SK-N-SH treated with all-trans-retinoic acid at 6 μM for 48 hours (cell line): Measurements from ENCODE around the gene HSD11B1L.
"Not testable (repeated sequence)": the region's sequence is repeated elsewhere in the genome, so short reads cannot be mapped to it uniquely, and the experiment has no call there.

Experiments used
- ATAC-seq: fragments of 200-7000 bp; cut with Tn5 transposase; 3 replicates; pipeline ENCODE4 v1.9.1; 2020; ENCODE audit warnings: mild to moderate bottlenecking, moderate library complexity
- BACH2 ChIP-seq: fragments of 250-450 bp; sonication (Bioruptor Pico); IDR thresholded peaks from 2 replicates; pipeline ENCODE4 v1.9.0; 2021; ENCODE audit warnings: mild to moderate bottlenecking, borderline replicate concordance
- CREB5 ChIP-seq: fragments of 250-450 bp; sonication (Bioruptor Pico); IDR thresholded peaks from 2 replicates; pipeline ENCODE4 v1.5.1; 2020; ENCODE audit warnings: low read depth, mild to moderate bottlenecking, moderate library complexity
- ESRRG ChIP-seq: fragments of 250-450 bp; sonication (Bioruptor Pico); IDR thresholded peaks from 2 replicates; pipeline ENCODE4 v1.6.1; 2021; ENCODE audit warnings: mild to moderate bottlenecking
- GLIS3 ChIP-seq: fragments of 250-450 bp; sonication (Bioruptor Pico); IDR thresholded peaks from 2 replicates; pipeline ENCODE4 v1.5.0; 2020; ENCODE audit warnings: mild to moderate bottlenecking, moderate library complexity
- ISL1 ChIP-seq: fragments of 250-450 bp; sonication (Bioruptor Pico); IDR thresholded peaks from 2 replicates; pipeline ENCODE4 v2.1.2; 2022; ENCODE audit warnings: mild to moderate bottlenecking, moderate library complexity
- OSR1 ChIP-seq: fragments of 250-450 bp; sonication (Bioruptor Pico); IDR thresholded peaks from 2 replicates; pipeline ENCODE4 v1.8.0; 2022; ENCODE audit warnings: moderate library complexity, mild to moderate bottlenecking, inconsistent platforms
- PPARA ChIP-seq: fragments of 250-450 bp; sonication (Bioruptor Pico); IDR thresholded peaks from 2 replicates; pipeline ENCODE4 v1.5.0; 2020; ENCODE audit warnings: mild to moderate bottlenecking, borderline replicate concordance
- RARB ChIP-seq: fragments of 250-450 bp; sonication (Bioruptor Pico); IDR thresholded peaks from 2 replicates; pipeline ENCODE4 v1.8.0; 2021; ENCODE audit warnings: mild to moderate bottlenecking, moderate library complexity
- SNAI2 ChIP-seq: fragments of 250-450 bp; sonication (Bioruptor Pico); IDR thresholded peaks from 2 replicates; pipeline ENCODE4 v1.5.0; 2020; ENCODE audit warnings: mild to moderate bottlenecking, moderate library complexity
- TOX ChIP-seq: fragments of 250-450 bp; sonication (Bioruptor Pico); IDR thresholded peaks from 2 replicates; pipeline ENCODE4 v1.8.0; 2021; ENCODE audit warnings: mild to moderate bottlenecking, moderate library complexity, borderline replicate concordance
- TSHZ2 ChIP-seq: fragments of 250-450 bp; sonication (Bioruptor Pico); IDR thresholded peaks from 2 replicates; pipeline ENCODE4 v1.5.0; 2020; ENCODE audit warnings: mild to moderate bottlenecking, moderate library complexity
- ZC3H10 ChIP-seq: fragments of 250-450 bp; sonication (Bioruptor Pico); IDR thresholded peaks from 2 replicates; pipeline ENCODE4 v1.5.1; 2021; ENCODE audit warnings: mild to moderate bottlenecking, moderate library complexity
- ZFP3 ChIP-seq: fragments of 250-450 bp; sonication (Bioruptor Pico); IDR thresholded peaks from 2 replicates; pipeline ENCODE4 v1.5.0; 2020; ENCODE audit warnings: mild to moderate bottlenecking, moderate library complexity
- ZNF70 ChIP-seq: fragments of 450-650 bp; formaldehyde crosslinking; IDR thresholded peaks from 2 replicates; pipeline ENCODE4 v1.5.0; 2020; ENCODE audit warnings: mild to moderate bottlenecking, moderate library complexity
- ZNF8 ChIP-seq: fragments of 450-650 bp; formaldehyde crosslinking; IDR thresholded peaks from 2 replicates; pipeline ENCODE4 v1.5.0; 2020; ENCODE audit warnings: mild to moderate bottlenecking, moderate library complexity
- TF ChIP-seq, protein P1 (sequence below): fragments of 250-450 bp; sonication (Bioruptor Pico); IDR thresholded peaks from 2 replicates; pipeline ENCODE4 v1.8.0; 2020; ENCODE audit warnings: mild to moderate bottlenecking, moderate library complexity, borderline replicate concordance
- TF ChIP-seq, protein P2 (sequence below): fragments of 250-450 bp; sonication (Bioruptor Pico); IDR thresholded peaks from 2 replicates; pipeline ENCODE4 v1.8.0; 2021; ENCODE audit warnings: low read depth, mild to moderate bottlenecking, moderate library complexity, borderline replicate concordance
- TF ChIP-seq, protein P3 (sequence below): fragments of 250-450 bp; sonication (Bioruptor Pico); IDR thresholded peaks from 2 replicates; pipeline ENCODE4 v1.5.1; 2021; ENCODE audit warnings: mild to moderate bottlenecking, moderate library complexity

Gene HSD11B1L

GRCh38 chr19:5697890-5698634 is 17.2 kb downstream of the HSD11B1L start:
- peak; percentile 7 for ATAC-seq
- TF ChIP-seq ZNF70 (CRISPR knock-in tag) (no peak), SNAI2 (CRISPR knock-in tag) (no peak)
- TF ChIP-seq, protein P1, sequence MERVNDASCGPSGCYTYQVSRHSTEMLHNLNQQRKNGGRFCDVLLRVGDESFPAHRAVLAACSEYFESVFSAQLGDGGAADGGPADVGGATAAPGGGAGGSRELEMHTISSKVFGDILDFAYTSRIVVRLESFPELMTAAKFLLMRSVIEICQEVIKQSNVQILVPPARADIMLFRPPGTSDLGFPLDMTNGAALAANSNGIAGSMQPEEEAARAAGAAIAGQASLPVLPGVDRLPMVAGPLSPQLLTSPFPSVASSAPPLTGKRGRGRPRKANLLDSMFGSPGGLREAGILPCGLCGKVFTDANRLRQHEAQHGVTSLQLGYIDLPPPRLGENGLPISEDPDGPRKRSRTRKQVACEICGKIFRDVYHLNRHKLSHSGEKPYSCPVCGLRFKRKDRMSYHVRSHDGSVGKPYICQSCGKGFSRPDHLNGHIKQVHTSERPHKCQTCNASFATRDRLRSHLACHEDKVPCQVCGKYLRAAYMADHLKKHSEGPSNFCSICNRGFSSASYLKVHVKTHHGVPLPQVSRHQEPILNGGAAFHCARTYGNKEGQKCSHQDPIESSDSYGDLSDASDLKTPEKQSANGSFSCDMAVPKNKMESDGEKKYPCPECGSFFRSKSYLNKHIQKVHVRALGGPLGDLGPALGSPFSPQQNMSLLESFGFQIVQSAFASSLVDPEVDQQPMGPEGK (CRISPR knock-in tag), result 0 out of 2 replicates have a peak, but pooled peaks have one; percentile 0
- TF ChIP-seq, all 23 proteins: peak for 1

GRCh38 chr19:5698635-5699422 is 18.0 kb downstream of the HSD11B1L start:
- no peak for ATAC-seq
- TF ChIP-seq ISL1 (CRISPR knock-in tag) (no peak), PPARA (CRISPR knock-in tag) (no peak)

DNA sequence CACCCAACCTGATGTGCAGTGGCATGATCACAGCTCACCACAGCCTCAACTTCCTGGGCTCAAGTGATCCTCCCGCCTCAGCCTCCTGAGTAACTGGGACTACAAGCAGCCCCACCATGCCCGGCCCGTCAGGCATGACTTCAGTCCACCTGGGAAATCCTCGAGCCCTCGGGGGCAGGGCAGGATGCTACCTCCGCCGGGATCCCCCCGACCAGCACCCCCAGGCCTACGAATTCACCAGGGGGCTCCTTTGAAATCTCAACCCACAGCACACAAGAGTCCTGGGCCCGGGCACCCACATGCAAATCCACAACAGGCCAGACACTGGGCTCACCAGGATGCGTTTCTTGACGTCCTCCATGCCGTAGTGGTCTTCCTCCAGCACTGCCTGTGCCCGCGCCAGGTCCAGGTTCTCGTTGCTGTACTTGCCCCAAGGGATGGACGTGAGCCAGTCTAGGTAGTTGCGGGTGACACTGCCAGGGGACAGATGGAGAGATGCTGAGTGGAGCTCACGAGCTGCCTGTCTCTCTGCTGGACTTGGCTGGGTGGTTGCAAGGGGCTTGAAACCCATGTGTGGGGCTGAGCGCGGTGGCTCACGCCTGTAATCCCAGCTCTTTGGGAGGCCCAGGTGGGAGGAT is 19.7 kb downstream of the HSD11B1L start:
- ATAC-seq, result no peak
- TF ChIP-seq GLIS3 (CRISPR knock-in tag) (no peak), ZNF8 (CRISPR knock-in tag) (no peak), SNAI2 (CRISPR knock-in tag) (no peak), CREB5 (CRISPR knock-in tag) (no peak), ZC3H10 (no peak), TOX (CRISPR knock-in tag) (no peak), ZFP3 (no peak), PPARA (CRISPR knock-in tag) (no peak), ZNF70 (CRISPR knock-in tag) (no peak), RARB (CRISPR knock-in tag) (no peak), ISL1 (CRISPR knock-in tag) (no peak), ESRRG (CRISPR knock-in tag) (no peak), TSHZ2 (CRISPR knock-in tag) (no peak), BACH2 (CRISPR knock-in tag) (no peak), OSR1 (CRISPR knock-in tag) (no peak)
- TF ChIP-seq, protein P1 (CRISPR knock-in tag), result no peak
- TF ChIP-seq, protein P2, sequence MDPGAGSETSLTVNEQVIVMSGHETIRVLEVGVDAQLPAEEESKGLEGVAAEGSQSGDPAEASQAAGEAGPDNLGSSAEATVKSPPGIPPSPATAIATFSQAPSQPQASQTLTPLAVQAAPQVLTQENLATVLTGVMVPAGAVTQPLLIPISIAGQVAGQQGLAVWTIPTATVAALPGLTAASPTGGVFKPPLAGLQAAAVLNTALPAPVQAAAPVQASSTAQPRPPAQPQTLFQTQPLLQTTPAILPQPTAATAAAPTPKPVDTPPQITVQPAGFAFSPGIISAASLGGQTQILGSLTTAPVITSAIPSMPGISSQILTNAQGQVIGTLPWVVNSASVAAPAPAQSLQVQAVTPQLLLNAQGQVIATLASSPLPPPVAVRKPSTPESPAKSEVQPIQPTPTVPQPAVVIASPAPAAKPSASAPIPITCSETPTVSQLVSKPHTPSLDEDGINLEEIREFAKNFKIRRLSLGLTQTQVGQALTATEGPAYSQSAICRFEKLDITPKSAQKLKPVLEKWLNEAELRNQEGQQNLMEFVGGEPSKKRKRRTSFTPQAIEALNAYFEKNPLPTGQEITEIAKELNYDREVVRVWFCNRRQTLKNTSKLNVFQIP (CRISPR knock-in tag), result no peak
- TF ChIP-seq, protein P3, sequence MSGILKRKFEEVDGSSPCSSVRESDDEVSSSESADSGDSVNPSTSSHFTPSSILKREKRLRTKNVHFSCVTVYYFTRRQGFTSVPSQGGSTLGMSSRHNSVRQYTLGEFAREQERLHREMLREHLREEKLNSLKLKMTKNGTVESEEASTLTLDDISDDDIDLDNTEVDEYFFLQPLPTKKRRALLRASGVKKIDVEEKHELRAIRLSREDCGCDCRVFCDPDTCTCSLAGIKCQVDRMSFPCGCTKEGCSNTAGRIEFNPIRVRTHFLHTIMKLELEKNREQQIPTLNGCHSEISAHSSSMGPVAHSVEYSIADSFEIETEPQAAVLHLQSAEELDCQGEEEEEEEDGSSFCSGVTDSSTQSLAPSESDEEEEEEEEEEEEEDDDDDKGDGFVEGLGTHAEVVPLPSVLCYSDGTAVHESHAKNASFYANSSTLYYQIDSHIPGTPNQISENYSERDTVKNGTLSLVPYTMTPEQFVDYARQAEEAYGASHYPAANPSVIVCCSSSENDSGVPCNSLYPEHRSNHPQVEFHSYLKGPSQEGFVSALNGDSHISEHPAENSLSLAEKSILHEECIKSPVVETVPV (CRISPR knock-in tag), result no peak

GRCh38 chr19:5702053-5702410 is 21.2 kb downstream of the HSD11B1L start:
- not testable (repeated sequence) for ATAC-seq
